HepG2 (cell line): ENCODE data around the gene TUBG2. TPM values are rescaled to one million over a fixed set of nuclear protein-coding genes. Genes with fewer than 3 reads are reported as not detected.
A peak's percentile ranks its signal among the peaks of the same experiment; 100 is the strongest.

Experiments
- AGO2 ChIP-seq: fragments of 200-400 bp; formaldehyde crosslinking; optimal IDR thresholded peaks from 2 replicates; pipeline ENCODE3; 2017; ENCODE audit warnings: mild to moderate bottlenecking, low read depth, low read length, moderate library complexity
- FOXK2 ChIP-seq: fragments of 450-650 bp; IDR thresholded peaks from 2 replicates; pipeline ENCODE4 v1.6.1; 2016
- HMG20B ChIP-seq: conservative IDR thresholded peaks from 2 replicates; pipeline ENCODE4 v1.6.1; 2016; ENCODE audit warnings: missing genetic modification reagents, missing compliant biosample characterization
- HNRNPLL ChIP-seq: fragments of 200-400 bp; formaldehyde crosslinking; IDR thresholded peaks from 2 replicates; pipeline ENCODE4 v1.6.1; 2017; ENCODE audit warnings: mild to moderate bottlenecking, low read depth, low read length; ENCODE audit not compliant: poor library complexity, severe bottlenecking
- HOXA3 ChIP-seq: sonication (generic); formaldehyde crosslinking; IDR thresholded peaks from 2 replicates; pipeline ENCODE4 v1.5.0; 2020; ENCODE audit warnings: missing genetic modification reagents
- RBM22 ChIP-seq: fragments of 200-400 bp; formaldehyde crosslinking; optimal IDR thresholded peaks from 2 replicates; pipeline ENCODE3; 2017; ENCODE audit warnings: mild to moderate bottlenecking, low read length, moderate library complexity
- SP140L ChIP-seq: sonication (generic); formaldehyde crosslinking; IDR thresholded peaks from 2 replicates; pipeline ENCODE4 v1.4.0; 2020; ENCODE audit warnings: missing genetic modification reagents, borderline replicate concordance
- SYNCRIP ChIP-seq: fragments of 200-400 bp; formaldehyde crosslinking; IDR thresholded peaks from 2 replicates; pipeline ENCODE4 v1.6.1; 2018; ENCODE audit warnings: mild to moderate bottlenecking, low read depth, low read length; ENCODE audit not compliant: insufficient read depth
- ZBTB10 ChIP-seq: sonication (generic); formaldehyde crosslinking; IDR thresholded peaks from 2 replicates; pipeline ENCODE4 v1.4.0; 2020; ENCODE audit warnings: missing genetic modification reagents, borderline replicate concordance
- ZFP62 ChIP-seq: sonication (generic); formaldehyde crosslinking; IDR thresholded peaks from 2 replicates; pipeline ENCODE4 v1.4.0; 2020; ENCODE audit warnings: missing genetic modification reagents
- ZNF567 ChIP-seq: sonication (generic); formaldehyde crosslinking; IDR thresholded peaks from 2 replicates; pipeline ENCODE4 v1.8.1; 2023; ENCODE audit warnings: mild to moderate bottlenecking, missing genetic modification reagents, borderline replicate concordance
- ZNF570 ChIP-seq: sonication (generic); formaldehyde crosslinking; IDR thresholded peaks from 2 replicates; pipeline ENCODE4 v1.4.0; 2020; ENCODE audit warnings: mild to moderate bottlenecking, missing genetic modification reagents, borderline replicate concordance
- ZNF772 ChIP-seq: sonication (generic); formaldehyde crosslinking; IDR thresholded peaks from 2 replicates; pipeline ENCODE4 v1.5.0; 2020; ENCODE audit warnings: mild to moderate bottlenecking, missing genetic modification reagents
- polyA plus RNA-seq, 8 experiments: library from polyadenylated mRNA; depleted of rRNA in 3 of 8; stranded (reverse) in 7 of 8; unstranded in 1 of 8; fragments of >200 nt; fragmentation: Illumina TruSeq in 4 of 8; extraction: Trizol in 4 of 8; gene quantifications; 2 replicates each; pipeline versions ENCODE4 v1.2.1 to v1.2.3, GENCODE V29; 2011 to 2016; ENCODE audit warnings: low read depth in 4 of 8, missing spikeins in 1 of 8, mixed read lengths in 1 of 8; ENCODE audit not compliant: insufficient read depth in 1 of 8
- total RNA-seq, 5 experiments: library from RNA; depleted of rRNA; stranded (reverse); fragments of >200 nt; fragmentation: Illumina TruSeq; extraction: Trizol; gene quantifications; 2 replicates each; pipeline ENCODE4 v1.2.3, GENCODE V29; 2016; ENCODE audit warnings: low read depth in 1 of 5
- TF ChIP-seq, protein P1 (sequence below): sonication (generic); formaldehyde crosslinking; IDR thresholded peaks from 2 replicates; pipeline ENCODE4 v1.4.0; 2020; ENCODE audit warnings: mild to moderate bottlenecking, missing genetic modification reagents
- TF ChIP-seq, protein P2 (sequence below): sonication (generic); formaldehyde crosslinking; IDR thresholded peaks from 2 replicates; pipeline ENCODE4 v1.4.0; 2020; ENCODE audit warnings: mild to moderate bottlenecking, missing genetic modification reagents

The TUBG2 gene
- total and polyA plus RNA-seq, 2 of the 13 experiments (the other 11 are each of a cell fraction or from before 2014, with no cell fraction given): 16.0 to 42.3 TPM

DNA sequence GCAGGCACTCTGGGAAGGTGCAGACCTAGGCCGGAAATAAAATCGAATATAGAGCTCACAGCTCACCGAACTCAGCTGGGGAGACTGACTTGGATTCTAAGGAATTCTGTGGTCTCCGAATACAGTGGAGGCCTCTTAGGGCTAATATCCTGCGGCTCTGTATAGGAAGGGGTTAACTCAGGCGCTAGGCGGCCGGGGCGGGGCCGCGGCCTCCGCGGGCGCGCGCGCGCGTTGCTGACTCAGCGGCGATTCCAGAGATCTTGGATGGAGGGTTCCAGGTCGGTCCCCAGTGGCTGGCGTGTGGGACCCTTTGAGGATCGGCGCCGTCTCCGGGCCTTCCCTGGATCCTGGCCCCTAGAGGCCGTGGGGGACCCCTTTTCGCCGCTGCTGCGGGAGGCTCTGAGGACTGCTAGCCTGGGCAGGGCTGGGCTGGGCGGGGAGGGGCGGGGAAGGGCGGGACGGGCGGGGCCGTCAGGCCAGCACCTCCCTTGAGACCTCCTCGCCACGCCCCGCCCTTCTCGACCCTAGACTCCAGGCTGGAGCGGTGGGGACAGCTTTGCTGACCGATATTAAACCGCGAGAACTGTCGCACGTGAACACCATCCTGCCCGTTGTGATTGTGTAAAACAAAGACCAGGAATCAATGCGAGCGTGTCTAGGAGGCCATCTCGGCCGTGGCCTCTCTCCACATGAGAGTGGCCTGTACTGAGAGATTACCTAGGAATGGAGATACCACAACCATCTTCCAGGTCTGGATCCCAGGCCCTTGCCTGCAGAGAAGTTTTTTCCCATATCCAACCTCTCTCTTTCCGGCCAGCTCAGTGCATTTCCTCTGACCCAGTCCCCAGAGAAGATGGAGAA is 19.1 kb downstream of the TUBG2 start (continued):
- TF ChIP-seq FOXK2 (no peak), SYNCRIP (no peak), ZNF567 (no peak; the same call in 1 of the 2 replicates), RBM22 (no peak), ZNF570 (CRISPR knock-in tag) (no peak), HNRNPLL (peak; percentile 43), HOXA3 (CRISPR knock-in tag) (peak; percentile 91), ZNF772 (CRISPR knock-in tag) (no peak), ZFP62 (CRISPR knock-in tag) (no peak), HMG20B (no peak; the same call in 1 of the 2 replicates), SP140L (no peak), AGO2 (peak; percentile 61), ZBTB10 (CRISPR knock-in tag) (0 out of 2 replicates have a peak, but pooled peaks have one; percentile 47)
- TF ChIP-seq, protein P1, sequence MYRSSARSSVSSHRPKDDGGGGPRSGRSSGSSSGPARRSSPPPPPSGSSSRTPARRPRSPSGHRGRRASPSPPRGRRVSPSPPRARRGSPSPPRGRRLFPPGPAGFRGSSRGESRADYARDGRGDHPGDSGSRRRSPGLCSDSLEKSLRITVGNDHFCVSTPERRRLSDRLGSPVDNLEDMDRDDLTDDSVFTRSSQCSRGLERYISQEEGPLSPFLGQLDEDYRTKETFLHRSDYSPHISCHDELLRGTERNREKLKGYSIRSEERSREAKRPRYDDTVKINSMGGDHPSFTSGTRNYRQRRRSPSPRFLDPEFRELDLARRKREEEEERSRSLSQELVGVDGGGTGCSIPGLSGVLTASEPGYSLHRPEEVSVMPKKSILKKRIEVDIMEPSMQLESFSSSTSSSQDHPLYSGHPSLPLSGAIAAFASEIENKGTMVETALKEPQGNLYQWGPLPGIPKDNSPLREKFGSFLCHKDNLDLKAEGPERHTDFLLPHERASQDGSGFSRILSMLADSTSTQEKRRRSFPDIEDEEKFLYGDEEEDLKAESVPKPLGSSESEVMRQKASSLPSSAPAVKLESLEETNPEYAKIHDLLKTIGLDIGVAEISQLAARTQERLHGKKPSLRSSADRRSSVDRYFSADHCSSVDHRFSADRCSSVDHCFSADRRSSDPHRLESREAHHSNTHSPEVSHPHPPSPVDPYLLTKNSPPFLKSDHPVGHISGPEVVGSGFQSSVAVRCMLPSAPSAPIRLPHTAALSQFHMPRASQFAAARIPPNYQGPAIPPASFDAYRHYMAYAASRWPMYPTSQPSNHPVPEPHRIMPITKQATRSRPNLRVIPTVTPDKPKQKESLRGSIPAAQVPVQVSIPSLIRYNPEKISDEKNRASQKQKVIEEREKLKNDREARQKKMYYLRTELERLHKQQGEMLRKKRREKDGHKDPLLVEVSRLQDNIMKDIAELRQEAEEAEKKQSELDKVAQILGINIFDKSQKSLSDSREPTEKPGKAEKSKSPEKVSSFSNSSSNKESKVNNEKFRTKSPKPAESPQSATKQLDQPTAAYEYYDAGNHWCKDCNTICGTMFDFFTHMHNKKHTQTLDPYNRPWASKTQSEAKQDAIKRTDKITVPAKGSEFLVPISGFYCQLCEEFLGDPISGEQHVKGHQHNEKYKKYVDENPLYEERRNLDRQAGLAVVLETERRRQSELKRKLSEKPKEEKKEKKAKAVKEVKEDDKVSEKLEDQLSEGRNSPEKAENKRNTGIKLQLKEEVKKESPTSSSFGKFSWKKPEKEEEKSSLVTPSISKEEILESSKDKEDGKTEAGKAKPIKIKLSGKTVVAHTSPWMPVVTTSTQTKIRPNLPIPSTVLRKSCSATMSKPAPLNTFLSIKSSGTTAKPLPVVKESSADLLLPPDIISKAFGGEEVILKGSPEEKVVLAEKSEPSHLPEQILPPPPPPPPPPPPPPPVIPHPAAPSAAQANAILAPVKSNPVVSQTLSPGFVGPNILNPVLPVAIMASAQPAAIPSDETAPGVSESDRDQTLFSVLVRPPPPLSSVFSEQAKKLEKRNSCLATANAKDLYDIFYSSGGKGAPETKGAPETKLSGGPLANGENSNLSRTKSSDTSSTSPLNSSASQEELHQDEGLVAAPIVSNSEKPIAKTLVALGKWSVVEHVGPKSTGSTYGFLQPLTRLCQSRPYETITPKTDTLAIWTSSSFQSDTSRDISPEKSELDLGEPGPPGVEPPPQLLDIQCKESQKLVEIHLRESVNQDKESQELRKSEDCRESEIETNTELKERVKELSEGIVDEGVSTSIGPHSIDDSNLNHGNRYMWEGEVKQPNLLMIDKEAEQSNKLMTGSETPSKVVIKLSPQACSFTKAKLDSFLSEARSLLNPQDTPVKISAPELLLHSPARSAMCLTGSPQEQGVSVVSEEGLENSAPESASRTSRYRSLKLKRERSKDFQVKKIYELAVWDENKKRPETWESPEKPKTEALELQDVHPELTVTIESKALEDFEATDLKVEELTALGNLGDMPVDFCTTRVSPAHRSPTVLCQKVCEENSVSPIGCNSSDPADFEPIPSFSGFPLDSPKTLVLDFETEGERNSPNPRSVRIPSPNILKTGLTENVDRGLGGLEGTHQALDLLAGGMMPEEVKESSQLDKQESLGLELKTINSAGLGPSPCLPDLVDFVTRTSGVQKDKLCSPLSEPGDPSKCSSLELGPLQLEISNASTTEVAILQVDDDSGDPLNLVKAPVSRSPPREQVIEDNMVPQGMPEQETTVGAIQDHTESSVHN: no peak
- TF ChIP-seq, protein P2, sequence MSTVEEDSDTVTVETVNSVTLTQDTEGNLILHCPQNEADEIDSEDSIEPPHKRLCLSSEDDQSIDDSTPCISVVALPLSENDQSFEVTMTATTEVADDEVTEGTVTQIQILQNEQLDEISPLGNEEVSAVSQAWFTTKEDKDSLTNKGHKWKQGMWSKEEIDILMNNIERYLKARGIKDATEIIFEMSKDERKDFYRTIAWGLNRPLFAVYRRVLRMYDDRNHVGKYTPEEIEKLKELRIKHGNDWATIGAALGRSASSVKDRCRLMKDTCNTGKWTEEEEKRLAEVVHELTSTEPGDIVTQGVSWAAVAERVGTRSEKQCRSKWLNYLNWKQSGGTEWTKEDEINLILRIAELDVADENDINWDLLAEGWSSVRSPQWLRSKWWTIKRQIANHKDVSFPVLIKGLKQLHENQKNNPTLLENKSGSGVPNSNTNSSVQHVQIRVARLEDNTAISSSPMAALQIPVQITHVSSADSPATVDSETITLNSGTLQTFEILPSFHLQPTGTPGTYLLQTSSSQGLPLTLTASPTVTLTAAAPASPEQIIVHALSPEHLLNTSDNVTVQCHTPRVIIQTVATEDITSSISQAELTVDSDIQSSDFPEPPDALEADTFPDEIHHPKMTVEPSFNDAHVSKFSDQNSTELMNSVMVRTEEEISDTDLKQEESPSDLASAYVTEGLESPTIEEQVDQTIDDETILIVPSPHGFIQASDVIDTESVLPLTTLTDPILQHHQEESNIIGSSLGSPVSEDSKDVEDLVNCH (CRISPR knock-in tag): no peak
